Ovary (tissue), 9 donors: ENCODE measurements around the gene COX10. TPM values are rescaled to one million over a fixed set of nuclear protein-coding genes. Genes with fewer than 3 reads are reported as not detected.

ENCODE experiments used
- DNase-seq, 5 donors: peaks; one replicate each; pipeline ENCODE4 v3.0.0-alpha.2; 2019 to 2020
- H3K27ac ChIP-seq, 2 donors: fragments of 200-600 bp; one replicate each; pipeline versions ENCODE4 v1.5.1 to v1.8.0; 2019 to 2022
- H3K27me3 ChIP-seq: fragments of 200-600 bp; one replicate; pipeline ENCODE4 v1.8.0; 2022
- H3K36me3 ChIP-seq: fragments of 200-600 bp; sonication (generic); one replicate; pipeline ENCODE4 v1.5.1; 2019
- H3K4me1 ChIP-seq: one replicate; pipeline ENCODE4 v1.8.1; 2013; ENCODE audit warnings: mild to moderate bottlenecking, moderate library complexity; ENCODE audit not compliant: insufficient read depth
- H3K4me3 ChIP-seq: fragments of 200-600 bp; sonication (generic); one replicate; pipeline ENCODE4 v1.5.1; 2017
- H3K9me3 ChIP-seq, 2 donors: fragments of 200-600 bp in 1 of 2; sonication (generic) in 1 of 2; one replicate each; pipeline versions ENCODE4 v1.5.1 to v1.8.1; 2013 to 2019; ENCODE audit warnings: mild to moderate bottlenecking in 1 of 2, moderate library complexity in 1 of 2
- EP300 ChIP-seq: sonication (generic); formaldehyde crosslinking; IDR thresholded peaks from one replicate; pipeline ENCODE4 v1.6.1; 2017; ENCODE audit warnings: antibody characterized with exemption
- POLR2A ChIP-seq: fragments of 450-650 bp; IDR thresholded peaks from one replicate; pipeline ENCODE4 v1.6.1; 2017; ENCODE audit warnings: antibody characterized with exemption, mild to moderate bottlenecking, moderate library complexity
- WGBS, 3 donors: extraction: QIAGEN DNeasy Blood & Tissue Kit in 1 of 3; methylation state at CpG; one replicate each; pipeline versions ENCODE4 v1.1.5 to v1.1.7; 2013 to 2017; 5-methylcytosine and 5-hydroxymethylcytosine counted together
- intact Hi-C, 4 donors: fragments of 100-400 bp; cut with DNase I; formaldehyde crosslinking; loops; one replicate each; pipeline versions ENCODE4 v1.11.0 to v1.15.1; 2022 to 2023
- polyA plus RNA-seq, 2 donors: library from polyadenylated mRNA; stranded (reverse); fragments of 200-250 nt in 1 of 2; fragments of 350-450 nt in 1 of 2; fragmentation: Illumina TruSeq in 1 of 2; extraction: RNeasy Lipid Tissue Mini Kit (QIAGEN cat#74804) in 1 of 2; gene quantifications; one replicate each; pipeline ENCODE4 v1.2.3, GENCODE V29; 2013 to 2014
- total RNA-seq, 7 donors: library from RNA; depleted of rRNA in 2 of 7; stranded (reverse); fragments of >200 nt in 2 of 7; fragmentation: NEBNext Ultra II Directional in 3 of 7; extraction: Animal tissue kit (Norgen Biotek cat#: 25700) in 3 of 7; gene quantifications; one replicate each; pipeline versions ENCODE4 v1.1.0 to v1.2.4, GENCODE V29; 2016 to 2023
- TF ChIP-seq, protein P1 (sequence below), 3 donors: fragments of 450-650 bp in 2 of 3; fragments of 200-600 bp in 1 of 3; IDR thresholded peaks; one replicate each; pipeline versions ENCODE4 v1.5.1 to v1.8.0; 2016 to 2022; ENCODE audit warnings: antibody characterized with exemption in 3 of 3, mild to moderate bottlenecking in 1 of 3
- donor health status: DM: no; HTN: no; CAD: no; lungs with moderate emphysema.
- donor health status: DM: no; HTN: no; CAD: no.
- donor health status: Bipolar disorder and iron deficiency.
- donor health status: DM: yes; HTN: yes; CAD: no.
- donor health status: DM: no; HTN: no; CAD: no.
- donor health status: DM: yes; HTN: yes; CAD: no.

COX10 gene
- total and polyA plus RNA-seq, 9 donors, result 5.1 to 15.3 (median 11.7) TPM

DNA sequence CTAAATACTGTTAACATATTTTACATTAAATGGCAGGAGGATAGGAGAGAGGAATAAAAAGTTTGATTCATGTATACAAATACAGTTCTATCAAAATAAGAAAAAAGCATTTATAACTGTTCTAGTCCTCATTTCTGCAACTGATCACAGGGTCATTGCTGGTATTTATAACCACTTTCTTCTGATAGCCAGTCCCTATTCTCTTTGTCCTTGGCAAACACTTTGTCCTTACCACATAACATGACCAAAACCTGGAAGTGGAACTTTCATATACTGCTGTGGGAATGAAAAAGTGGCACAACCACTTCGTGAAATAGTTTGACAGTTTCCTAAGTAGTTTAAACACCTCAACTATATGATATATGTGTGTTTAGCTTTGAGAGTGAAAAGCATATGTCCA is 84.1 kb downstream of the COX10 start:
- DNase-seq, result no peak
- Histone ChIP-seq H3K9me3 (no peaks in the 10 kb centered on the region), H3K36me3 (no peaks in the 10 kb centered on the region), H3K27me3 (no peaks in the 10 kb centered on the region), H3K4me3 (no peak overlapping the region), H3K4me1 (peaks cover 3% of the 10 kb centered on the region), H3K27ac (no peak overlapping the region)
- TF ChIP-seq, protein P1, sequence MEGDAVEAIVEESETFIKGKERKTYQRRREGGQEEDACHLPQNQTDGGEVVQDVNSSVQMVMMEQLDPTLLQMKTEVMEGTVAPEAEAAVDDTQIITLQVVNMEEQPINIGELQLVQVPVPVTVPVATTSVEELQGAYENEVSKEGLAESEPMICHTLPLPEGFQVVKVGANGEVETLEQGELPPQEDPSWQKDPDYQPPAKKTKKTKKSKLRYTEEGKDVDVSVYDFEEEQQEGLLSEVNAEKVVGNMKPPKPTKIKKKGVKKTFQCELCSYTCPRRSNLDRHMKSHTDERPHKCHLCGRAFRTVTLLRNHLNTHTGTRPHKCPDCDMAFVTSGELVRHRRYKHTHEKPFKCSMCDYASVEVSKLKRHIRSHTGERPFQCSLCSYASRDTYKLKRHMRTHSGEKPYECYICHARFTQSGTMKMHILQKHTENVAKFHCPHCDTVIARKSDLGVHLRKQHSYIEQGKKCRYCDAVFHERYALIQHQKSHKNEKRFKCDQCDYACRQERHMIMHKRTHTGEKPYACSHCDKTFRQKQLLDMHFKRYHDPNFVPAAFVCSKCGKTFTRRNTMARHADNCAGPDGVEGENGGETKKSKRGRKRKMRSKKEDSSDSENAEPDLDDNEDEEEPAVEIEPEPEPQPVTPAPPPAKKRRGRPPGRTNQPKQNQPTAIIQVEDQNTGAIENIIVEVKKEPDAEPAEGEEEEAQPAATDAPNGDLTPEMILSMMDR (IDR thresholded peaks at IDR 0.05), result no peak
- TF ChIP-seq EP300 (no peak), POLR2A (no peak)
- WGBS, 3 donors, result 85 to 93% (median 93%) methylated on average over 1 of the region's 1 CpG
- intact Hi-C loops, result no loop called here

DNA sequence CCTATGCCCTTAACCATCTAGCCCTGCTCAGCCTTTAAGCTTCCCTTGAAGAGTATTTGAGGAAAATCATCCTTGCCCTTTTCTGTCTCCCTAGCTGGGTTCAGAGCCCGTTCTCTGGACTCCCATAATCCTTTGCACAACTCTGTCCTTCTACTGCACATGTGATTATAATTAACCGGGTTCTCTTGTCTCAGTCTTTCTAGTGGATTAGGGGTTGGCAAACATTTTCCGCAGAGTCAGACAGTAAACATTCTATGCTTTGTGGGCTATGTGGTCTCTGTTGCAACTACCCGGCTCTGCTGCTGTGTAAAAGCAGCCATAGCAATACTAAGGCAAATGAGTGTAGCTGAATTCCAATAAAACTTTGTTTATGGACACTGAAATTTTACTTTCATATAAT is 87.4 kb downstream of the COX10 start:
- Histone ChIP-seq H3K9me3 (no peaks in the 10 kb centered on the region), H3K4me3 (no peak overlapping the region), H3K4me1 (peaks cover 3% of the 10 kb centered on the region), H3K27me3 (no peaks in the 10 kb centered on the region), H3K36me3 (no peaks in the 10 kb centered on the region), H3K27ac (no peak overlapping the region)
- intact Hi-C loops, result no loop called here
- 56 to 71% (median 59%) methylated on average over 4 of the region's 4 CpGs for WGBS, 3 donors
- no peak for TF ChIP-seq EP300
- TF ChIP-seq, protein P1 (IDR thresholded peaks at IDR 0.05), result no peak
- no peak for TF ChIP-seq POLR2A
- DNase-seq, result no peak

DNA sequence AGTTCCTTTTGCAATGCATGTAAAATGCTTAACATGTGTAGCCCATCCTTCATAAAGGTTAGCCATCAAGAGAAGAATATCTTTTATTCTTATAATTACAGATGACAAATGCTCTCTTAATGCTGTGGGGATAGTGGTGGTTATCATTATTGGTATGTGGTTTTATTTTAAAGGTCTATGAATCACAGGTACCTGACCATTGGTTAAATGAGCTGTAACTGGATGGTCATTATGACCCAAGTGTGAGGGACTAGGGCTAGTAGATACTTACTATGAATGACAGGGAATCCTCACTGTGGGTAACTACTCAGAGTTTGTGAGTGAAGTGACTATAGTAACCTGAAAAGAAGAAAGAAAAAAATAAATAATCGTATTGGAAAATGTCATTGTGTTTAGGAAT is 88.5 kb downstream of the COX10 start:
- TF ChIP-seq, protein P1 (IDR thresholded peaks at IDR 0.05), result no peak
- no peak for TF ChIP-seq EP300
- no peak for TF ChIP-seq POLR2A
- Histone ChIP-seq H3K27ac (no peak overlapping the region), H3K36me3 (no peaks in the 10 kb centered on the region), H3K4me1 (peaks cover under 1% of the 10 kb centered on the region), H3K27me3 (no peaks in the 10 kb centered on the region), H3K9me3 (no peaks in the 10 kb centered on the region), H3K4me3 (no peak overlapping the region)
- intact Hi-C loops, result no loop called here
- WGBS, 3 donors, result 91 to 94% (median 93%) methylated on average over 1 of the region's 1 CpG
- DNase-seq, result no peak

- WGBS, 3 donors, result 70 to 87% (median 70%) methylated on average over 3 of the region's 3 CpGs
- no peaks in the 10 kb centered on the region for H3K36me3 ChIP-seq
- intact Hi-C loops, result no loop called here
Observed at GRCh38 chr17:14158707-14159106, 89.4 kb downstream of the COX10 start.

More at GRCh38 chr17:14158707-14159106, 89.4 kb downstream of the COX10 start:
- Histone ChIP-seq H3K27ac (no peak overlapping the region), H3K27me3 (no peaks in the 10 kb centered on the region), H3K9me3 (no peaks in the 10 kb centered on the region), H3K4me3 (no peak overlapping the region), H3K4me1 (no peaks in the 10 kb centered on the region)
- TF ChIP-seq, protein P1 (IDR thresholded peaks at IDR 0.05), result no peak
- no peak for TF ChIP-seq POLR2A
- TF ChIP-seq EP300, result no peak
- no peak for DNase-seq
